ENCODE results near the gene ISM1.

Gene ISM1

DNA sequence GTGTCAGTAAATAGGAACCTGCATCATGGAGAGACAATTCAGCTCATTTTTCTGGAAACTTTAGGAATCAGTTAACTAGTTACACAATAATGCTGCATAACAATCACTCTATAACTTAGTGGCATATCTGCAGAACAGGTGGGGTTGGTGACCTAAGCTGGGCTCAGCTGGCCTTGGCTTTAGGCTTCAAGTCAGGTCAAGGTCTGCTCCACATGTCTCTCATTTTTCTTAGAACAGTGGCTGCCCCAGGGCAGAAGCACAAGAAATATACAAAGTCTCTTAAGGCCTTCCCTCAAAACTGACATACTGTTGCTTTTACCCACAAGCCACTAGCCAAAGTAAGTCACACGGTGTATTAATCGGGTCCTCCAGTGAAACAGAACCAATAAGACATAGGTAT is 14.1 kb upstream of the ISM1 start:
- TF ChIP-seq EGR1 (IDR thresholded peaks at IDR 0.05), result no peak
- no peak for TF ChIP-seq TAF1 (IDR thresholded peaks at IDR 0.05; ENCODE audit: low read depth)
- TF ChIP-seq, protein P1, sequence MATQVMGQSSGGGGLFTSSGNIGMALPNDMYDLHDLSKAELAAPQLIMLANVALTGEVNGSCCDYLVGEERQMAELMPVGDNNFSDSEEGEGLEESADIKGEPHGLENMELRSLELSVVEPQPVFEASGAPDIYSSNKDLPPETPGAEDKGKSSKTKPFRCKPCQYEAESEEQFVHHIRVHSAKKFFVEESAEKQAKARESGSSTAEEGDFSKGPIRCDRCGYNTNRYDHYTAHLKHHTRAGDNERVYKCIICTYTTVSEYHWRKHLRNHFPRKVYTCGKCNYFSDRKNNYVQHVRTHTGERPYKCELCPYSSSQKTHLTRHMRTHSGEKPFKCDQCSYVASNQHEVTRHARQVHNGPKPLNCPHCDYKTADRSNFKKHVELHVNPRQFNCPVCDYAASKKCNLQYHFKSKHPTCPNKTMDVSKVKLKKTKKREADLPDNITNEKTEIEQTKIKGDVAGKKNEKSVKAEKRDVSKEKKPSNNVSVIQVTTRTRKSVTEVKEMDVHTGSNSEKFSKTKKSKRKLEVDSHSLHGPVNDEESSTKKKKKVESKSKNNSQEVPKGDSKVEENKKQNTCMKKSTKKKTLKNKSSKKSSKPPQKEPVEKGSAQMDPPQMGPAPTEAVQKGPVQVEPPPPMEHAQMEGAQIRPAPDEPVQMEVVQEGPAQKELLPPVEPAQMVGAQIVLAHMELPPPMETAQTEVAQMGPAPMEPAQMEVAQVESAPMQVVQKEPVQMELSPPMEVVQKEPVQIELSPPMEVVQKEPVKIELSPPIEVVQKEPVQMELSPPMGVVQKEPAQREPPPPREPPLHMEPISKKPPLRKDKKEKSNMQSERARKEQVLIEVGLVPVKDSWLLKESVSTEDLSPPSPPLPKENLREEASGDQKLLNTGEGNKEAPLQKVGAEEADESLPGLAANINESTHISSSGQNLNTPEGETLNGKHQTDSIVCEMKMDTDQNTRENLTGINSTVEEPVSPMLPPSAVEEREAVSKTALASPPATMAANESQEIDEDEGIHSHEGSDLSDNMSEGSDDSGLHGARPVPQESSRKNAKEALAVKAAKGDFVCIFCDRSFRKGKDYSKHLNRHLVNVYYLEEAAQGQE (IDR thresholded peaks at IDR 0.05; ENCODE audit: low read depth), result no peak
- TF ChIP-seq TCF12 (IDR thresholded peaks at IDR 0.05; ENCODE audit: low read depth), result no peak
- no peak for TF ChIP-seq CREB1 (IDR thresholded peaks at IDR 0.05; ENCODE audit: low read depth)
- TF ChIP-seq USF1 (IDR thresholded peaks at IDR 0.05), result no peak
- no peak for TF ChIP-seq ZBTB7A (IDR thresholded peaks at IDR 0.05; ENCODE audit: low read depth)
- TF ChIP-seq TEAD4 (IDR thresholded peaks at IDR 0.05), result no peak
- no peak for TF ChIP-seq EP300 (IDR thresholded peaks at IDR 0.05; ENCODE audit: borderline replicate concordance)

DNA sequence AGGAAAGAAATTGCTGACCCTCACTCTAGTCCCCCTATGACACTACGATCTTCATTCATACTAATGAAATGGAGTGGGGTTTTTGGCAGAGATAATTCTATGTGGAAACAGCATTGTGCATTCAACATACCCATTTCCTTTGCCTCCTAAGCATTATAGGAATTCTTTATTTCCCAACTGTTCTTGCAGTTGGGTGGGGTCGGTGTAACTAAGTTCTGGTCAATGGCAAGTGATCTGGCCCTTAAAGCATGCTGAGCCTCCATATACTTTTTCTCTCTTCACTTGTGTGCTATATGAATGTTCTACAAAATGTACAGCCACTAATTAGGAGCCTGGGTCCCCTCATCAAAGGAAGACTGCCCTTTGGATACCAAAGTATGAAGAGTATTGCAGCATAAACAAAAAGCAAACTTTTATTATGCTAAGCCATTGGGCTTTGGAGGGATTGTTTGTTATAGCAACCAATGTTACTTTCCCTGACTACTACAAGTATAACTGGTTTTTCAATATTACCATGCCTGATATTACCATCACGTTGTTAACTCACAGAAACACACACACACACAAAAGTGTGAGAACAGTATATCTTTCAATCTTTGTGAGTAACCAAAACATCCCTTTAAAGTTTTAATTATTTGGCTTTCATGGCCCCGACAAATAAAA is 9.0 kb upstream of the ISM1 start:
- TF ChIP-seq CREB1 (IDR thresholded peaks at IDR 0.05; ENCODE audit: low read depth) (no peak), EGR1 (IDR thresholded peaks at IDR 0.05) (no peak), RAD21 (IDR thresholded peaks at IDR 0.05; ENCODE audit: low read depth) (no peak), MAX (IDR thresholded peaks at IDR 0.05) (no peak), TEAD4 (IDR thresholded peaks at IDR 0.05) (no peak), EP300 (IDR thresholded peaks at IDR 0.05; ENCODE audit: borderline replicate concordance) (no peak), USF1 (IDR thresholded peaks at IDR 0.05) (no peak), FOXM1 (IDR thresholded peaks at IDR 0.05; ENCODE audit: borderline replicate concordance, low read depth) (no peak), NFIC (IDR thresholded peaks at IDR 0.05) (no peak), YY1 (IDR thresholded peaks at IDR 0.05; ENCODE audit: low read depth) (no peak), TAF1 (IDR thresholded peaks at IDR 0.05; ENCODE audit: low read depth) (no peak), CEBPB (IDR thresholded peaks at IDR 0.05) (no peak), TCF12 (IDR thresholded peaks at IDR 0.05; ENCODE audit: low read depth) (no peak), ZBTB7A (IDR thresholded peaks at IDR 0.05; ENCODE audit: low read depth) (no peak)
- TF ChIP-seq, protein P1 (IDR thresholded peaks at IDR 0.05; ENCODE audit: low read depth), result no peak

- TF ChIP-seq EP300 (IDR thresholded peaks at IDR 0.05; ENCODE audit: borderline replicate concordance), result no peak
- TF ChIP-seq, protein P1 (IDR thresholded peaks at IDR 0.05; ENCODE audit: low read depth), result no peak
Observed at GRCh38 chr20:13212750-13213149, 8.3 kb upstream of the ISM1 start.

DNA sequence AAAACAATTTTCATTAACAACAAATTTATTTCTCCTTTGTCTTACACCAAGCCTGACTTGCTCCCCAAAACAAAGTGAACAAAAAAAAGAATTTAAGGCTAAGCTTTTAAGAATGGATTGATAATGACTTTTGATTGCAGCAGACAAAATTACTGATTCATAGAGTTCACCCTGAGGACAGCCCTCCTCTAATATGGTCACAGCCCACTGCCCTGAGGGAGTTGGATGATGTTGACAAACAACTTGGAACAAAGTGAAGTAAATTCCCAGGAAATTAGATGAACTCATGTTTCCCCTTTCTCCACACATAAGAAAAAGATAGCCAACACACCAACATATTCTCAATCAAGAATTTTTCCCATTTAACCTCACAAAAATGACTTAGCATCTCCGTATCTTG is 7.7 kb upstream of the ISM1 start:
- TF ChIP-seq CEBPB (IDR thresholded peaks at IDR 0.05) (no peak), ZBTB7A (IDR thresholded peaks at IDR 0.05; ENCODE audit: low read depth) (no peak), CREB1 (IDR thresholded peaks at IDR 0.05; ENCODE audit: low read depth) (no peak), YY1 (IDR thresholded peaks at IDR 0.05; ENCODE audit: low read depth) (no peak), FOXM1 (IDR thresholded peaks at IDR 0.05; ENCODE audit: borderline replicate concordance, low read depth) (no peak), RAD21 (IDR thresholded peaks at IDR 0.05; ENCODE audit: low read depth) (no peak), USF1 (IDR thresholded peaks at IDR 0.05) (no peak), NFIC (IDR thresholded peaks at IDR 0.05) (no peak)

- TF ChIP-seq TCF12 (IDR thresholded peaks at IDR 0.05; ENCODE audit: low read depth) (no peak), TAF1 (IDR thresholded peaks at IDR 0.05; ENCODE audit: low read depth) (no peak), NFIC (IDR thresholded peaks at IDR 0.05) (no peak), EP300 (IDR thresholded peaks at IDR 0.05; ENCODE audit: borderline replicate concordance) (no peak), EGR1 (IDR thresholded peaks at IDR 0.05) (no peak), ZBTB7A (IDR thresholded peaks at IDR 0.05; ENCODE audit: low read depth) (no peak), YY1 (IDR thresholded peaks at IDR 0.05; ENCODE audit: low read depth) (no peak), MAX (IDR thresholded peaks at IDR 0.05) (no peak), USF1 (IDR thresholded peaks at IDR 0.05) (no peak), RAD21 (IDR thresholded peaks at IDR 0.05; ENCODE audit: low read depth) (no peak), TEAD4 (IDR thresholded peaks at IDR 0.05) (no peak), CEBPB (IDR thresholded peaks at IDR 0.05) (no peak), CREB1 (IDR thresholded peaks at IDR 0.05; ENCODE audit: low read depth) (no peak), FOXM1 (IDR thresholded peaks at IDR 0.05; ENCODE audit: borderline replicate concordance, low read depth) (no peak)
- TF ChIP-seq, protein P1 (IDR thresholded peaks at IDR 0.05; ENCODE audit: low read depth), result no peak
Observed at GRCh38 chr20:13216533-13216932, 4.5 kb upstream of the ISM1 start.
